GM12892 (cell line): ENCODE data around the gene NWD2.

ENCODE experiments used
- POLR2A ChIP-seq: IDR thresholded peaks from 2 replicates; pipeline ENCODE4 v1.6.1; 2011; ENCODE audit warnings: low read depth, low read length, control low read depth
- POLR2AphosphoS5 ChIP-seq: IDR thresholded peaks from 2 replicates; pipeline ENCODE4 v1.6.1; 2011; ENCODE audit warnings: low read depth, low read length, control low read depth
- TAF1 ChIP-seq: IDR thresholded peaks from 2 replicates; pipeline ENCODE4 v1.6.1; 2011; ENCODE audit warnings: low read depth, mild to moderate bottlenecking, control low read depth, low read length, borderline replicate concordance

DNA sequence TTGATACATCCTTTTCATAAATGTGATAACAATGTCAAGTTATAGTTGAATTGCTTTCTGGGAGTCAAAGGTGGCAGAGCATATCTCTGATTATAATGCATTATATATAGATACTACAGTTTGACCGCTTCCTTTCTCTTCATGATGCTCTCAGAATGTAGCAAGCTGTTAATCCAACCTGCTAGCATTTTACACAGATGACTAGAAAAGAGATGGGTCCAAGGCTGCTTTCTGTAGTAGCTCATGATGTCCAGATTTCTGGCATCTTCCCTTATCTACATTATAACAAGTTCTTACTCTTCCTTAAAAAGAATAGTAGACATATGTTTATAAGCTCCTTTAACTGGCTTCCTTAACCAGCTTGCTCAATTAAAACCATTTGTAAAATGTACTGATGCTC lies 192.0 kb downstream of the NWD2 start:
- TF ChIP-seq TAF1 (no peak), POLR2A (no peak), POLR2AphosphoS5 (no peak)
